Type B pancreatic cell (in vitro differentiated cells): Measurements from ENCODE around the gene TEX48. TPM values are rescaled to one million over a fixed set of nuclear protein-coding genes. Genes with fewer than 3 reads are reported as not detected.

ENCODE experiments used
- DNase-seq: peaks from one replicate; pipeline ENCODE4 v3.0.0; 2021; ENCODE audit warnings: mixed read lengths; ENCODE audit not compliant: unreplicated experiment; ENCODE audit errors: extremely low spot score
- H3K27ac Mint-ChIP-seq: 2 replicates; pipeline ENCODE4 v1.8.0; 2021; ENCODE audit warnings: mild to moderate bottlenecking, mixed read lengths
- H3K27me3 Mint-ChIP-seq: 2 replicates; pipeline ENCODE4 v1.8.0; 2021; ENCODE audit warnings: mixed read lengths
- H3K36me3 Mint-ChIP-seq: 2 replicates; pipeline ENCODE4 v1.8.0; 2021; ENCODE audit warnings: mixed read lengths
- H3K4me1 Mint-ChIP-seq: one replicate; pipeline ENCODE4 v1.8.0; 2021; ENCODE audit warnings: mixed read lengths; ENCODE audit not compliant: unreplicated experiment
- H3K4me3 Mint-ChIP-seq: 2 replicates; pipeline ENCODE4 v1.8.0; 2021; ENCODE audit warnings: mild to moderate bottlenecking, mixed read lengths
- H3K9me3 Mint-ChIP-seq: 2 replicates; pipeline ENCODE4 v1.8.0; 2021; ENCODE audit warnings: mixed read lengths
- total RNA-seq: library from RNA; stranded (reverse); gene quantifications from 2 replicates; pipeline ENCODE4 v1.2.1, GENCODE V29; 2021; ENCODE audit warnings: low replicate concordance
- TF ChIP-seq, protein P1 (sequence below): fragments of 200-600 bp; sonication (generic); conservative IDR thresholded peaks from 2 replicates; pipeline ENCODE4 v1.5.0; 2021; ENCODE audit warnings: antibody characterized with exemption, mild to moderate bottlenecking

TEX48 gene
- total RNA-seq, 1 donor from 2014 or later, result not detected

DNA sequence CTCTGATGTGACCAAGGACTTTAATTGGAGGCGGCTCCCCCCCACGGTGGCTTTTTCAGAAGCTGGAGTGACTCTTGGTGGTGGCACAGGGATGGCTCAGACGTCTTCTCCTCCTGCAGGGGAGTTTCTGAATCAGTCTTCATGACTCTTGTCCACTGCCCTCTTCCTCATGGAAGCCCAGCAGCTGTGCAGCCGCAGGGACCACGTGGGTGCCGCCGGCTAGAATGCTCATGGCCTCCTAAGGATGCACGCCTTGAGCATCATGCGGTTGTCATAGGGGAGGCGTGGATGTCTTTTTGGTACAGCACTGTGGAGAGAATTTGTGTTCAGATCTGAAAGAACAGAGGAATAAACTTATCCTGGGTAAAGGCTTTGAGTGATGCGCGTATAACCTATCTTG, 25.7 kb downstream of the TEX48 start:
- no peak overlapping the region for H3K27ac Mint-ChIP-seq
- no peaks in the 10 kb centered on the region for H3K36me3 Mint-ChIP-seq
- H3K9me3 Mint-ChIP-seq, result no peaks in the 10 kb centered on the region
- no peak overlapping the region for H3K4me3 Mint-ChIP-seq
- H3K4me1 Mint-ChIP-seq, result peaks cover 5% of the 10 kb centered on the region
- peaks cover 10% of the 10 kb centered on the region for H3K27me3 Mint-ChIP-seq
- peak; percentile 47 for DNase-seq
- TF ChIP-seq, protein P1, sequence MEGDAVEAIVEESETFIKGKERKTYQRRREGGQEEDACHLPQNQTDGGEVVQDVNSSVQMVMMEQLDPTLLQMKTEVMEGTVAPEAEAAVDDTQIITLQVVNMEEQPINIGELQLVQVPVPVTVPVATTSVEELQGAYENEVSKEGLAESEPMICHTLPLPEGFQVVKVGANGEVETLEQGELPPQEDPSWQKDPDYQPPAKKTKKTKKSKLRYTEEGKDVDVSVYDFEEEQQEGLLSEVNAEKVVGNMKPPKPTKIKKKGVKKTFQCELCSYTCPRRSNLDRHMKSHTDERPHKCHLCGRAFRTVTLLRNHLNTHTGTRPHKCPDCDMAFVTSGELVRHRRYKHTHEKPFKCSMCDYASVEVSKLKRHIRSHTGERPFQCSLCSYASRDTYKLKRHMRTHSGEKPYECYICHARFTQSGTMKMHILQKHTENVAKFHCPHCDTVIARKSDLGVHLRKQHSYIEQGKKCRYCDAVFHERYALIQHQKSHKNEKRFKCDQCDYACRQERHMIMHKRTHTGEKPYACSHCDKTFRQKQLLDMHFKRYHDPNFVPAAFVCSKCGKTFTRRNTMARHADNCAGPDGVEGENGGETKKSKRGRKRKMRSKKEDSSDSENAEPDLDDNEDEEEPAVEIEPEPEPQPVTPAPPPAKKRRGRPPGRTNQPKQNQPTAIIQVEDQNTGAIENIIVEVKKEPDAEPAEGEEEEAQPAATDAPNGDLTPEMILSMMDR, result no peak

DNA sequence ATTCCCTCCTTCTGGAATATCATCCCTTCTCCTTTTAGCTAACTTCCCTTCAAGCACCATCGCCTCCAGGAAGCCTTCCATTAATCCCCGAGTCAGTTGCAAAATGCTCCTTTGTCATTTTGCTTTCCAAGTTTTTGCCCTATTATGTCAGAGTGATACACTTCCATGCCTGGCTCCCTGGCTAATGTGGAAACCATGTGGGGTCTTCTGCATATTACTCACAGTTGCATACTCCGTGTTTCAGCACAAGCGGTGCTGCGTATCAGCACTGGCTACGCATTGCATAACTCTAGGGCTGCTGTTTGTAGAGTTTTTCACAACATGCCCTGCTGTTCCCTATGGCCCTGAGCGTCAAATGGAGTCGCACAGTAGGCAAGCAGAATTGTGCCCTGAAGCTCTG, 26.3 kb downstream of the TEX48 start:
- H3K9me3 Mint-ChIP-seq, result no peaks in the 10 kb centered on the region
- TF ChIP-seq, protein P1, result no peak
- no peaks in the 10 kb centered on the region for H3K36me3 Mint-ChIP-seq
- peaks cover 5% of the 10 kb centered on the region for H3K4me1 Mint-ChIP-seq
- H3K4me3 Mint-ChIP-seq, result no peak overlapping the region
- no peak overlapping the region for H3K27ac Mint-ChIP-seq
- H3K27me3 Mint-ChIP-seq, result peaks cover 10% of the 10 kb centered on the region
- DNase-seq, result peak; percentile 31

DNA sequence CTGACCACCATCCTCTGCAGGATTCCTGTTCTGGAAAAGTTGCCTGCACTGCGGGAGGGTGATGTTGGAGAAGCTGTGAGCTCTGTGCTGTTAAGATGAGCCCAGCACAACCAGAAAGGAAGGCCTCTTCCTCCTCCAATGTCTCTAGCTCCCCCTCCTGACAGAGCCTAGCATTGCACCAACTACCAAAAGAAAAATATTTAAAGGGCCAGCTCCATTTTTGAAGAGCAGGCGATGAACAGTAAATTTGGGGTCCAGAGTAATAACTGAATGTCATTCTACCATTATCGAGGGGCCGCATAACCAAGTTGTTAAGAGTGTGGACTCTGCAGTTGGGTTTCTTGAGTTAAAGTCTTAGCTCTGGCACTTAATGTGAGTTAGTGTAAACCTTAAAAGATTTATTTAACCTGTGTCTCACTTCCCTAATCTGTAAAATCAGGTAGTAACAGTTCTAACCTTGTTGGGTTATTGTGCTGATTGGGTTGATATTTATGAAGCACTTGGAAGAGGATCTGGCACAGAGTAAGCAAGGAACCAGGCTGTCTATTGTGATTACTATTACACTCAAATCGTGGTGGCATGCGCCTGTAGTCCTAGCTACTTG, 28.3 kb downstream of the TEX48 start:
- Mint-ChIP-seq H3K27ac (no peak overlapping the region), H3K27me3 (no peaks in the 10 kb centered on the region), H3K9me3 (no peaks in the 10 kb centered on the region), H3K36me3 (no peaks in the 10 kb centered on the region), H3K4me3 (no peak overlapping the region), H3K4me1 (peaks cover 5% of the 10 kb centered on the region)
- peak; percentile 79 for DNase-seq
- TF ChIP-seq, protein P1, result peak; percentile 91

DNA sequence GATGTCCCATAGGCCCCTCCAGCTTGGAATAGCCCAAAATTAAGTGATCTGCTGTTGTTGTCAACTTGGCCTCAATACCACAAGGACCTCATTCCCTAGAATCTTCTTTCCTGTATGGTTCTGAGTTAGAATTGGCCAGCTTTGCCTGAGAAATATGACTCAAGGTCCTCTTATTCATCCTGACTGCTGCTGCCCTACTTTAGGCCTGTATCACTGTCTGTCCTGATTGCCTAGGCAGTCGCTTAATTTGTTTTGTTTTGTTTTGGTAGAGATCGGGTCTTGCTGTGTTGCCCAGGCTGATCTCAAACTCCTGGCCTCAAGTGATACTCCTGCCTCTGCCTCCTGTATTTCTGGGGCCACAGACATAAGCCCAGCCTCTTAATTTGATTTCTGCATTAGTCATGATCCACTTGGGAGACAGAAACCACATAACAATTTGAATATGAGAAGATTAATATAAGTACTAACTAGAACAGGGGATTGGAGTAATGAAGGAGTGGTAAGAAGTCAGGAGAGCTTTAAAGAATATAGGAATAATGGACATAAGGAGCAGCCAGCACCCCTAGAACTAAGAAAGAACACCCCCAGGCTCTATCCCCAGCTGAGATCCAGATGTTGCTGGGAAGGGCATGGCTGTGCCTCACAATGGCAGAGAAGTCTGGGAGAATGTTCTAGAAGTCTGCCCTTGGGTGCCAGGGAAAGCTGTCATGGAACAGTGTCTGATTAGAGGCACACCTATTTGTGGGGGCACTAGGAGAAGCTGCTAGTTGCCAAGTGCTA, 29.0 kb downstream of the TEX48 start:
- no peak for DNase-seq
- H3K4me3 Mint-ChIP-seq, result no peak overlapping the region
- H3K27me3 Mint-ChIP-seq, result no peaks in the 10 kb centered on the region
- no peaks in the 10 kb centered on the region for H3K36me3 Mint-ChIP-seq
- H3K27ac Mint-ChIP-seq, result no peak overlapping the region
- peaks cover 5% of the 10 kb centered on the region for H3K4me1 Mint-ChIP-seq
- H3K9me3 Mint-ChIP-seq, result no peaks in the 10 kb centered on the region
- TF ChIP-seq, protein P1, result no peak

DNA sequence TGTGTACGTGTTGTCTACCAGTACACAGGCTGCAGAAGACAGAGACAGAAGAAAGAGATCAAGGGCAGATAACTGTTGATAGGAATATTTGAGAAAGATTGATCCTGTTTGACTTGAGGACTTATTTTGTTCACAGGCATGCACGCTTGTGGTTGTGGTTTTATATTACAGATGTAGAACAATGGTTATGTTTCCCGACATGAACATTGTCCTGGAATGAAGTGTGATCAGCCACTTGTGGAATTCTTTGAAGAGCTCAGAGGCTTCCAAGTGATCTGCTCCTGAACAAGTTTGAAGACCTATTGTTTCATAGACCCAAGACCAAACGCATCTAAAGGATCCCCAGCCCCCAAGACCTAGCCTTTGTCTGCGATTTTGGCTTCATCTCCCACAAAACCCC, 38.1 kb downstream of the TEX48 start:
- TF ChIP-seq, protein P1, result no peak
- no peaks in the 10 kb centered on the region for H3K27me3 Mint-ChIP-seq
- H3K27ac Mint-ChIP-seq, result no peak overlapping the region
- H3K36me3 Mint-ChIP-seq, result peaks cover 15% of the 10 kb centered on the region
- no peaks in the 10 kb centered on the region for H3K4me1 Mint-ChIP-seq
- no peaks in the 10 kb centered on the region for H3K9me3 Mint-ChIP-seq
- no peak overlapping the region for H3K4me3 Mint-ChIP-seq
- no peak for DNase-seq
